Neuronal stem cell (in vitro differentiated cells): ENCODE measurements around the gene YWHAQ. TPM values are rescaled to one million over a fixed set of nuclear protein-coding genes. Genes with fewer than 3 reads are reported as not detected.

Source experiments
- DNase-seq: peaks from one replicate; pipeline ENCODE4 v3.0.0-alpha.2; 2013; ENCODE audit warnings: low spot score
- H2AFZ ChIP-seq: one replicate; pipeline ENCODE4 v1.6.1; 2013; ENCODE audit warnings: mild to moderate bottlenecking, low read length, inconsistent platforms
- H2AK5ac ChIP-seq: 2 replicates; pipeline ENCODE4 v1.6.1; 2013; ENCODE audit warnings: low read depth, mild to moderate bottlenecking, inconsistent platforms, low read length, moderate library complexity, mixed read lengths
- H2BK120ac ChIP-seq: 2 replicates; pipeline ENCODE4 v1.6.1; 2013; ENCODE audit warnings: low read depth, mild to moderate bottlenecking, inconsistent platforms, low read length, moderate library complexity, mixed read lengths
- H2BK12ac ChIP-seq: one replicate; pipeline ENCODE4 v1.6.1; 2013; ENCODE audit warnings: low read length, inconsistent platforms
- H2BK15ac ChIP-seq: 2 replicates; pipeline ENCODE4 v1.6.1; 2013; ENCODE audit warnings: mild to moderate bottlenecking, low read length, inconsistent platforms, mixed read lengths
- H2BK5ac ChIP-seq: one replicate; pipeline ENCODE4 v1.6.1; 2013; ENCODE audit warnings: inconsistent platforms, mild to moderate bottlenecking, low read length, moderate library complexity
- H3K14ac ChIP-seq: one replicate; pipeline ENCODE4 v1.6.1; 2013; ENCODE audit warnings: low read length, inconsistent platforms
- H3K18ac ChIP-seq: 2 replicates; pipeline ENCODE4 v1.6.1; 2013; ENCODE audit warnings: low read length, inconsistent platforms
- H3K23ac ChIP-seq: 2 replicates; pipeline ENCODE4 v1.6.1; 2013; ENCODE audit warnings: low read depth, mild to moderate bottlenecking, mixed read lengths, low read length, inconsistent platforms; ENCODE audit not compliant: poor library complexity
- H3K27ac ChIP-seq: replicated peaks from 3 replicates; pipeline ENCODE4 v1.5.1; 2013; ENCODE audit warnings: low read length, inconsistent platforms
- H3K27me3 ChIP-seq, 3 experiments: 2 replicates each; pipeline ENCODE4 v1.6.1; 2013; ENCODE audit warnings: low read length in 3 of 3, mild to moderate bottlenecking in 2 of 3, inconsistent platforms in 1 of 3, low read depth in 1 of 3, mixed read lengths in 1 of 3, moderate library complexity in 1 of 3; ENCODE audit not compliant: control insufficient read depth in 3 of 3, insufficient read depth in 3 of 3
- H3K36me3 ChIP-seq, 2 donors: replicated peaks in 1 of 2; 2 replicates each; pipeline ENCODE4 v1.6.1; 2013; ENCODE audit warnings: low read length in 2 of 2; ENCODE audit not compliant: control insufficient read depth in 2 of 2, insufficient read depth in 2 of 2
- H3K4ac ChIP-seq: 2 replicates; pipeline ENCODE4 v1.6.1; 2013; ENCODE audit warnings: inconsistent platforms, mild to moderate bottlenecking, low read length, moderate library complexity
- H3K4me1 ChIP-seq, 2 donors: 1 replicate in 1 of 2; 2 replicates in 1 of 2; pipeline ENCODE4 v1.6.1; 2013; ENCODE audit warnings: low read length in 2 of 2, low read depth in 1 of 2; ENCODE audit not compliant: control insufficient read depth in 2 of 2, insufficient read depth in 1 of 2
- H3K4me2 ChIP-seq: one replicate; pipeline ENCODE4 v1.6.1; 2013; ENCODE audit warnings: mild to moderate bottlenecking, low read length, inconsistent platforms; ENCODE audit not compliant: insufficient read depth, poor library complexity, severe bottlenecking
- H3K4me3 ChIP-seq, 2 donors: 2 replicates each; pipeline ENCODE4 v1.5.1; 2013; ENCODE audit warnings: low read length in 2 of 2, mild to moderate bottlenecking in 2 of 2, inconsistent platforms in 1 of 2, moderate library complexity in 1 of 2
- H3K79me1 ChIP-seq: one replicate; pipeline ENCODE4 v1.6.1; 2013; ENCODE audit warnings: low read depth, mild to moderate bottlenecking, inconsistent platforms, low read length, moderate library complexity
- H3K9ac ChIP-seq: one replicate; pipeline ENCODE4 v1.6.1; 2013; ENCODE audit warnings: mild to moderate bottlenecking, low read depth, low read length, inconsistent platforms; ENCODE audit not compliant: poor library complexity
- H3K9me3 ChIP-seq, 2 donors: replicated peaks in 1 of 2; 2 replicates each; pipeline versions ENCODE3 to v1.6.1; 2013; ENCODE audit warnings: low read length in 2 of 2, mild to moderate bottlenecking in 2 of 2, inconsistent platforms in 1 of 2, low read depth in 1 of 2, mixed read lengths in 1 of 2, moderate library complexity in 1 of 2; ENCODE audit not compliant: control insufficient read depth in 2 of 2, insufficient read depth in 1 of 2
- H4K8ac ChIP-seq: one replicate; pipeline ENCODE4 v1.6.1; 2013; ENCODE audit warnings: low read depth, mild to moderate bottlenecking, inconsistent platforms, low read length, moderate library complexity
- H4K91ac ChIP-seq: one replicate; pipeline ENCODE4 v1.6.1; 2013; ENCODE audit warnings: low read length, low read depth, mild to moderate bottlenecking, inconsistent platforms; ENCODE audit not compliant: poor library complexity
- WGBS, 2 donors: extraction: QIAGEN DNeasy Blood & Tissue Kit; methylation state at CpG; one replicate each; pipeline ENCODE4 v1.1.7; 2013; ENCODE audit warnings: missing lambda C conversion rate in 2 of 2, mixed read lengths in 1 of 2; ENCODE audit not compliant: insufficient read length in 2 of 2, insufficient replicate concordance in 1 of 2; ENCODE audit errors: extremely low coverage in 2 of 2; 5-methylcytosine and 5-hydroxymethylcytosine counted together
- polyA plus RNA-seq, 2 experiments: library from polyadenylated mRNA; stranded (reverse); fragments of 200-250 nt; gene quantifications; one replicate each; pipeline ENCODE4 v1.2.3, GENCODE V29; 2013

The YWHAQ gene
- 433 TPM for polyA plus RNA-seq (2013, experiment 1 of 2)
- 430 TPM for polyA plus RNA-seq (2013, experiment 2 of 2)

- Histone ChIP-seq H2BK12ac (no peak within 1 kb of the TSS), H4K8ac (no peak within 1 kb of the TSS), H2BK5ac (peak within 1 kb of the TSS; percentile 94), H3K27me3 (no peaks in the 10 kb centered on the region), H2AK5ac (peak within 1 kb of the TSS; percentile 59), H3K4me1 (peaks cover 14 to 35% of the 10 kb centered on the region in 2 donors), H3K18ac (peak within 1 kb of the TSS; percentile 99), H2BK15ac (peak within 1 kb of the TSS; percentile 62), H2BK120ac (peak within 1 kb of the TSS; percentile 73), H3K14ac (peak within 1 kb of the TSS; percentile 99), H3K4me2 (peak within 1 kb of the TSS; percentile 90), H3K9me3 (no peaks in the 10 kb centered on the region), H4K91ac (no peak within 1 kb of the TSS), H3K79me1 (no peaks in the 10 kb centered on the region), H3K4ac (no peak within 1 kb of the TSS), H3K36me3 (peaks cover 3 to 42% of the 10 kb centered on the region in 2 donors), H3K23ac (peak within 1 kb of the TSS; percentile 98), H3K4me3 (peak within 1 kb of the TSS; percentile 99 to 100), H2AFZ (peak within 1 kb of the TSS; percentile 90), H3K27ac (peak within 1 kb of the TSS; percentile 100), H3K9ac (peak within 1 kb of the TSS; percentile 100)
- DNase-seq, result peak; percentile 99
- WGBS, 2 donors, result no CpG with 5 or more reads among the region's 84 CpGs
Measured at GRCh38 chr2:9630736-9631552, at the start of gene YWHAQ. TSS of gene YWHAQ (minus strand) at chr2:9630997. CDS start at chr2:9630452, 545 bp downstream.

- no peak overlapping the region for H3K18ac ChIP-seq
- H2AK5ac ChIP-seq, result no peak overlapping the region
- no peak overlapping the region for H2AFZ ChIP-seq
- H3K27me3 ChIP-seq, result peaks cover 0 to 5% (median 0%) of the 10 kb centered on the region in 3 experiments
- H3K36me3 ChIP-seq, result no peaks in the 10 kb centered on the region
- H3K23ac ChIP-seq, result no peak overlapping the region
- no peak overlapping the region for H3K14ac ChIP-seq
- DNase-seq, result no peak
- H2BK5ac ChIP-seq, result no peak overlapping the region
- no peaks in the 10 kb centered on the region for H3K9me3 ChIP-seq
- no peak overlapping the region for H3K4ac ChIP-seq
- H3K9ac ChIP-seq, result no peak overlapping the region
- H2BK12ac ChIP-seq, result no peak overlapping the region
- H4K91ac ChIP-seq, result no peak overlapping the region
- H4K8ac ChIP-seq, result no peak overlapping the region
- H3K79me1 ChIP-seq, result no peaks in the 10 kb centered on the region
- no peak overlapping the region for H2BK120ac ChIP-seq
- no peak overlapping the region for H2BK15ac ChIP-seq
- H3K4me1 ChIP-seq, result peaks cover 4 to 7% of the 10 kb centered on the region in 2 donors
- no peak overlapping the region for H3K27ac ChIP-seq
- WGBS, 2 donors, result no CpG with 5 or more reads among the region's 2 CpGs
- no peak overlapping the region for H3K4me3 ChIP-seq
- no peak overlapping the region for H3K4me2 ChIP-seq
Measured at GRCh38 chr2:9680082-9680481, 49.3 kb upstream of the YWHAQ start.

DNA sequence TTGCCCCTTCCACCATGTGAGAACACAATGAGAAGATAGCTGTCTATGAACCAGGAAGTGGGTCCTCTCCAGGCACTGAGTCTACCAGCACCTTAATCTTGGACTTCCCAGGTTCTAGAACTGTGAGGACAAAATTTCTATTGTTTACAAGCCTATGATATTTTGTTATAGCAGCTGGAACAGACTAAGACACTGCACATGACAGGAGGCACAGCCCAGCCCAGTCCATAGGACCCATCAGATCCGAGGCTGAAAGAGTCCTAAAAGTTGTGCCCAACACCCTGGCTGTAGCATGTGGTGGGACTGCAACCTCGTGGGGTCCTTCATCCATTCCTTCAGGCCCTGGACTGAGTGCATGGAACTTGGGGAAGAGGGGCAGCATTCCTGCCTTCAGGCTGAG lies 48.4 kb upstream of the YWHAQ start:
- Histone ChIP-seq H3K18ac (no peak overlapping the region), H3K9ac (no peak overlapping the region), H2BK120ac (no peak overlapping the region), H2BK15ac (no peak overlapping the region), H4K8ac (no peak overlapping the region), H3K36me3 (no peaks in the 10 kb centered on the region), H3K27me3 (peaks cover 0 to 5% (median 0%) of the 10 kb centered on the region in 3 experiments), H3K4me2 (no peak overlapping the region), H2AFZ (no peak overlapping the region), H2BK5ac (no peak overlapping the region), H3K4me1 (peaks cover 6 to 9% of the 10 kb centered on the region in 2 donors), H3K9me3 (no peaks in the 10 kb centered on the region), H3K79me1 (no peaks in the 10 kb centered on the region), H3K4ac (no peak overlapping the region), H3K23ac (no peak overlapping the region), H4K91ac (no peak overlapping the region), H2AK5ac (no peak overlapping the region), H2BK12ac (no peak overlapping the region), H3K27ac (no peak overlapping the region), H3K14ac (no peak overlapping the region), H3K4me3 (no peak overlapping the region)
- no peak for DNase-seq
- no CpG with 5 or more reads among the region's 2 CpGs for WGBS, 2 donors

DNA sequence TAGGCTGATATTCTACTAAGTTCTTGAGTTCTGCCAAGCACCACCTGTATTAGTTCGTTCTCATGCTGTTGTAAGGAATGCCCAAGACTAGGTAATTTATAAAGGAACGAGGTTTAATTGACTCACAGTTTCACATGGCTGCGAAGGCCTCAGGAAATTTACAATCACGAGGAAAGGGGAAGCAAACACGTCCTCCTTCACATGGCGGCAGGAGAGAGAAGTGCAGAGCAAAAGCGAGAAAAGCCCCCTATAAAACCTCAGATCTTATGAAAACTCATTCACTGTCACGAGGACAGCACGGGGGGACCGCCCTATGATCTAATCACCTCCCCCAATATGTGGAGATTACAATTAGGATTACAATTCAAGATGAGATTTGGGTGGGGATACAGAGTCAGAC lies 47.7 kb upstream of the YWHAQ start:
- H2BK5ac ChIP-seq, result no peak overlapping the region
- H4K91ac ChIP-seq, result no peak overlapping the region
- H3K9me3 ChIP-seq, result no peaks in the 10 kb centered on the region
- no peak overlapping the region for H3K4me3 ChIP-seq
- no CpG with 5 or more reads among the region's 10 CpGs for WGBS, 2 donors
- H3K9ac ChIP-seq, result no peak overlapping the region
- H3K14ac ChIP-seq, result no peak overlapping the region
- H3K4me2 ChIP-seq, result no peak overlapping the region
- no peak overlapping the region for H2AK5ac ChIP-seq
- H3K27me3 ChIP-seq, result peaks cover 0 to 5% (median 0%) of the 10 kb centered on the region in 3 experiments
- peaks cover 6 to 9% of the 10 kb centered on the region in 2 donors for H3K4me1 ChIP-seq
- no peak overlapping the region for H2BK12ac ChIP-seq
- no peak overlapping the region for H3K23ac ChIP-seq
- no peaks in the 10 kb centered on the region for H3K36me3 ChIP-seq
- no peaks in the 10 kb centered on the region for H3K79me1 ChIP-seq
- no peak overlapping the region for H3K27ac ChIP-seq
- no peak for DNase-seq
- H2BK15ac ChIP-seq, result no peak overlapping the region
- H3K4ac ChIP-seq, result no peak overlapping the region
- H2AFZ ChIP-seq, result no peak overlapping the region
- H3K18ac ChIP-seq, result no peak overlapping the region
- no peak overlapping the region for H2BK120ac ChIP-seq
- no peak overlapping the region for H4K8ac ChIP-seq
